GM21576 (cell line): Measurements from ENCODE around the gene F10.
"Not testable (repeated sequence)": the region's sequence is repeated elsewhere in the genome, so short reads cannot be mapped to it uniquely, and the experiment has no call there.

Experiments
- ATAC-seq: cut with Tn5 transposase; IDR thresholded peaks from one replicate; pipeline ENCODE4 v1.9.1; 2021; ENCODE audit warnings: mild to moderate bottlenecking, moderate library complexity; ENCODE audit not compliant: unreplicated experiment

The F10 gene

DNA sequence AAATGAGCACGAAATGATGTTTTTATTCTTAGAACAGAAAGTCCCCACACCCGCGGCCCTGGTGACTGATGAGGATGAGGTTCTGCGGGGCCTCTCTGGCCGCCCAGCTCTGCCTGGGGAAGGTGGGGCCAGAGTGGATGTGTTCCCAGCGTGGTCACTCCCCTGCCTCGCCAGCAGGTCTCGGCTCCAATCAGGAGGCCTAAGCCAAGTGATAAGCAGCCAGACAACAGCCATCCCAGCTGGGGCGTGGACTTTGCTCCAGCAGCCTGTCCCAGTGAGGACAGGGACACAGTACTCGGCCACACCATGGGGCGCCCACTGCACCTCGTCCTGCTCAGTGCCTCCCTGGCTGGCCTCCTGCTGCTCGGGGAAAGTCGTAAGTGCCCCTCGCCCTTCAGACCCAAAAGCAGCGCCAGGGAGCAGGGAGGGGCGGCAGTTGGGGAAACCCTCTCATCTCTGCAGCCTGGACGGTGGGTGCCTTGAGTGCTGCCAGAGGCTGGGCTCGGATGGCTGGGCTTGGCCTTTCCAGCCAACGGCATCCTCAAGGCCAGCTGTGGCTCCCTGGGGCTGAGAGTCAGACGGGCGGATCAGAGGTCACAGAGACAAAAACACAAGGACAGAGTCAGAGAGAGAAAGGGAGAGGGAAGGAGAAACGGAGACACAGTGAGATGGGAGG, at the start of gene F10:
Gene F10, plus strand, starts transcription at position 250 of the 676 bp plus-strand sequence. Its CDS starts 57 bp downstream, at position 307.
- ATAC-seq: no peak

DNA sequence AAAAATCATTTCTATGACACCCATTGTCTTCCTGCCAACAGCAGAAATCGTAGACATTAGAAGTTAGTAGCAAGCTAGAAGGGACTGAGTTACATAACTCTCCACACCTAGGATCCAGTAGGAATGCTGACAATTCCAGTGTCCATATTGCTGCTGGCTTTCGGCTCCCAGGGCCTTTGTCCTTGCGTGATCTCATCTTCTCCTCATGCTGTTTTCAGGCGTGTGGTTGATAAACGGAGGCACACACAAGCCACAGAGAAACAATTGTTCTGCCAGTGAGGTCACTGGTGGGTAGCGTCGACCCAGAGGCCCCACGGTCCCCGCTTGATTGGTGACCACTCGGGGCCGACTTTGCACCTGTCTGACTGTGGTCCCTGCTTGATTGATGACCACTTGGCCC, 48.7 kb upstream of the F10 start:
- ATAC-seq: no peak

DNA sequence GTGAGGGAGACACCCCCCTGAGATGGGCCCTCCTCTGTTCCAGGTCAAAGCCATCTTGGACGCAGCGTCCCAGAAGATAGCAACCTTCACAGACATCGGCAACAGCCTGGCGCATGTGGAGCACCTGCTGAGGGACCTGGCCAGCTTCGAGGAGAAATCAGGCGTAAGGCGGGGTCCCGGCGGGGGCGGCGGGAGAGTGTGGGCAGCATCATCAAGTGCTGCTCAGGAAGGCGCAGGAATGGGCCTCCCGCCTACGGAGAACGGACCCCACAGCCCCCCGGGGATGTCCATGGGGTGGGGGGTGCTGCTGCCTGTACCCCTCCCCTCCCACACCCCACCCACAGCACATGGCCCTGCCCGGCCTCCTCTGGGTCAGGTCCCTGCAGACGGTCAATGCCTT, 48.2 kb upstream of the F10 start:
- ATAC-seq: no peak

DNA sequence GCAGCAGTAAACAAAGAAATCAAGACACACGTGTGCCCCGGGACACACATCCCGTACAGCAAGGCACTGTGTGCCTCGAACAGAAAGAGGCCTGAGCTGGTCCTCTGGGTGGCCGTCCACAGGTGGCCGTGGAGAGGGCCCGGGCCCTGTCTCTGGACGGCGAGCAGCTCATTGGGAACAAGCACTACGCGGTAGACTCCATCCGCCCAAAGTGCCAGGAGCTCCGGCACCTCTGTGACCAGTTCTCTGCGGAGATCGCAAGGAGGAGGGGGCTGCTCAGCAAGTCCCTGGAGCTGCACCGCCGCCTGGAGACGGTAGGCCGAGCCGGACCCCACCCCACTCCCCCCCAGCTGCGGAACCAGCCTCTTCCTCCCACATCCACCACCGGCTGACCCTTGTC, 47.7 kb upstream of the F10 start:
- ATAC-seq: no peak

DNA sequence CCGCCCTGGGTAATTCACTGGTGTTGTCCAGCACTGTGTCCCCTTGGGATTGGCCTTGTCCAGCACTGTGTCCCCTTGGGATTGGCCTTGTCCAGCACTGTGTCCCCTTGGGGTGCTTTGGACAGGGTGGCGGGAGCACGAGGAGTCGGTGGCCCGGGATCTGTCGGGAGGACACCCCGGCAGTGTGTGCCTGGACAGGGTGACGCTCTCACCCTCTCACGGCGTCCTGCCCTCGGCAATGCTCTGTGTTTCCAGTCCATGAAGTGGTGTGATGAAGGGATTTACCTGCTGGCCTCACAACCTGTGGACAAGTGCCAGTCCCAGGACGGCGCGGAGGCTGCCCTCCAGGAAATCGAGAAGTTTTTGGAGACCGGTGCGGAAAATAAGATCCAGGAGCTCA, 46.9 kb upstream of the F10 start:
- ATAC-seq: no peak

DNA sequence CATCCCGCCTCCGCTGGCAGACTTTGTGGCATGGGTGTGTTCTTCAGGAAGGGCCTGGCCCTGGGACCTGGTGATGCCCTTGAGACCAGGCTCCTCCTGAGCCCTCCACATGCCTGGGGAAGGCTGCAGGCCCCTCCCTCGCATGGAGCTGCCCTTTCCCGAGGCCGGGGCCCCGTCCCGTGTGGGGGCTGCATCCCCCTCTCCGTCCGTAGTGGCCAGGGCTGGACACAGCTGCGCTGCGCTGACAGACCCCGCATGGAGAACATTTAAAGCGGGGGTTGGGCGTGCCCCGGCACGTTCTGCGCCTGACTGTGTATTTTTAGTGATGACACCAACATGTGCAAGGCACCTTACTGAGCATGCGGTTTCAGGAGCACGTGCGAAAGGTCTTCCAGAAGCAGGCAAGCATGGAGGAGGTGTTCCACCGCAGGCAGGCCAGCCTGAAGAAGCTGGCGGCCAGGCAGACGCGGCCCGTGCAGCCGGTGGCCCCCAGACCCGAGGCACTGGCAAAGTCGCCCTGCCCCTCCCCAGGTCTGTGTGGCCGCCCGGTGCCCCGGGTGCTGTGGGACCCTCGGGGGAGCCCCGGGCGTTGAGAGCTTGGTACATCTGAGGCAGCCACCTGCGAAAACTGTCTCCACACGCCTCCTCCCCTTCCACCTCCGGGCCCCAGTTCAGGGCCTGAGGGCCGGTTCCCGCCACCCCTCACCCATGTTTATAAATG, 45.8 kb upstream of the F10 start:
- no peak for ATAC-seq

DNA sequence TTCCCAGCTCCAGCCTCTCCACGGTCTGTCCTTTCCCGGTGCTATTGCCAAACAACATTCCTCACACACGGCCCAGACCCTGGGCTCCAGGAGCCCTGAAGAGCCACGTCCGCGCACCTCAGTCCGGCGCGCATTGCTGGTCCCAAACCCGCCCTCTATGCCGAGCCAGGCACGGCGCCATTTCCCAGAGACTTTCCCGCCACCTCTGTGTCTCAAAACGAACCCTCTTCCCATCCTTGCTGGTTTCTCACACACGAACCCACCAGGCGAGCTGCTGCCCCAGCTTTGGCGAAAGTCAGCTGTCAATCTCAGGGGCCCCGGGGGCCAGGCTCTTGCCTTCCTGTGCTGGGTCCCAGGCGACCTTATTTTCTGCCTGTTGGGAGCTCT, 45.0 kb upstream of the F10 start:
- ATAC-seq: no peak

DNA sequence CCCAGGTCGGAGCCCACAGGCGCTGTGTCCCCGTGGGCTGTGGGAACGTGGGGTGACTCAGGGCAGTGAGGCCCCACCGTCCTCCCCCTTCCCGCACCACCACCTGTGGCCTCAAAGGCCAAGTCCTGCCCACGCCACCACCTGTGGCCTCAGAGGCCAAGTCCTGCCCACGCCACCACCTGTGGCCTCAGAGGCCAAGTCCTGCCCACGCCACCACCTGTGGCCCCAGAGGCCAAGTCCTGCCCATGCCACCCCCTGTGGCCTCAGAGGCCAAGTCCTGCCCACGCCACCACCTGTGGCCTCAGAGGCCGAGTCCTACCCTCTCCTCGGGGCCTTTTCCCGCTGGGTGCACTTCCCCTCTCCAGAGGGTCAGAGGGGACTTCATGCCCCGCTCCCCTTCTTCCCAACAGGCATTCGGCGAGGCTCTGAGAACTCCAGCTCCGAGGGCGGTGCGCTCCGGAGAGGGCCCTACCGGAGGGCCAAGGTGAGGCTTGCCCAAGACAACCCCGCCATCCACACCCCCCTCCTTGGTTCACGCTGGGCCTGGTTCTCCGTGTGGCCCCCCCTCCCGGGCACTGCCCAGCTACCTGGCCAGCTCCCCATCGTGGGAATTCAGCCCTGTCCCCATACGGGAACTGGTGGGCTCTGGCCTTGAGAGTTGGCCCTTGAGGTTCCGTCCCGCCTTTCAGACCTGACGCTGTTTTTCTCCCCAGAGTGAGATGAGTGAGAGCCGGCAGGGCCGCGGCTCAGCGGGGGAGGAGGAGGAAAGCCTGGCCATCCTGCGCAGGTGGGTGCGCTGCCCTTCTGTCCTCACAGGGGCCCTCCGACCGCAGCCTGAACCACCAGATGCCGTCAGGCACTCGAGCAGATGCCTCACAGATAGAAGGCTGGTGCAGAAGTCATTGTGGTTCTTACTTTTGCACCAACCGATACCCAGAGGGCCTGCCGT, 44.4 kb upstream of the F10 start:
- ATAC-seq: no peak

DNA sequence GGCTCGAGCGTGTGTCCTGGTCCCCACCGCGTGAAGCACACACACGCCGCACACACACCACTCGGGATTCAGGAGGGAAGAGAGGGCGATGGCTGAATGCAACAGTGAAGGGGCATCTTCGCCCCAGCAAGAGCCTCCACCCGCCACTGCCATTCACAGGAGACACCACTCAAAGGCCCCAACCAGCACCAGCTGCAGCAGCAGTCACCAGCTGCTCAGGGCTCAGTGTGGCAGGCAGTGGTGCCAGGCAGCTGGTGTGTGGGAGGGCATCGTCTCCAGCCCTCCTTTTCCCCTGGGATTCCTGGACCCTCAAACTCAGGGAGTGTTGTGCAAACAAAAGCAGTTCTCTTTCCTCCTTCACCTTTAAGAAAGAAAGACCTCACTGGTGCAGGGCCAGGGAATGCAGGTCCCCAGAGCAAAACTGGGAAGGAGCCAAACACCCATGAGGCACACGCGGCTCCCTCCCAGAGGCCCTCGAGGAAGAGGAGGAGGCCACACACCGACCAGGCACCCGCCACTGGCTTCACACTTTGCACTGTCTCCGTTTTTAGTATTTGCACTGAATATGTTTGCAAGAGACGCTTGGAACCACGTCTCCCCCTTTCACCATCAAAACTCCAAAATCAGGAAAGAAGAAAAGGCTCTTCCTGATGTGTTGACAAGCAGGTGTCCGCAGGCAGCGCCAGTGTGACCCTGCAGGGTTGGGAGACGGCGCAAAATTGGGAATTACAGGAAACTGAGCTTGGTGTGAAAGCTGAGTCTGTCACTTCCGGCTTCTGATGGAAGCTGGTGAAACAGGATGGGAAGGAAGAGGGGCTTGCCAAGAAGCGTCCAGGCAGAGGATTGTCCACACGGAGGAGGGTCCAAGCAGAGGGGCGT, 43.5 kb upstream of the F10 start:
- ATAC-seq: no peak

DNA sequence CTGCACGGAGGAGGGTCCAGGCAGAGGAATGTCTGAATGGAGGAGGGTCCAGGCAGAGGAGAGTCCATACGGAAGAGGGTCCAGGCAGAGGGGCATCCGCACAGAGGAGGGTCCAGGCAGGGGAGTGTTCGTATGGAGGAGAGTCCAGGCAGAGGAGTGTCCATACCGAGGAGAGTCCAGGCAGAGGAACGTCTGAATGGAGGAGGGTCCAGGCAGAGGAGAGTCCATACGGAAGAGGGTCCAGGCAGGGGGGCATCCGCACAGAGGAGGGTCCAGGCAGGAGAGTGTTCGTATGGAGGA, 42.9 kb upstream of the F10 start:
- not testable (repeated sequence) for ATAC-seq

DNA sequence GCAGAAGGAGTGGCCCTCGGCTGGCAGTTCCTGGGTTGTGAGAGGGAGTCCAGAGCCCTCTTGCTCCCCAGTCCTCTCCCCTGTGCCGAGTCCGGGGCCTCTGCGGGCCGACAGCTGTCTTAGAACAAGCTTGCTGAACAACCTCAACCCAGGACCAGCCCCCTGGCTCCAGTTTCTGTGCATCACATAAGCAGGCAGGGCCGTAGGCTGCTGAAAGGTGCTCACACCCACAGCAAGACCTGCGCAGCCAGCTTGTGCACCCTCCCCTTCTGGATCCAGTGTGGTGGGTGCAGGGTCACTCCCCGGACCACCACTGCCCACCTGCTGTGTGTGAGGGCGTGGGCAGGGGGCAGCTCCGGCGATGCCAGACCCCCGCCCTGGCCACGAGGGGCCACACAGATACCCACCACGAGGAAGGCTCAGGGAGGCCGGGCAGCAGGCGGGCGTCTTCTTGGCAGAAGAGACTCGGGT, 42.2 kb upstream of the F10 start:
- no peak for ATAC-seq

DNA sequence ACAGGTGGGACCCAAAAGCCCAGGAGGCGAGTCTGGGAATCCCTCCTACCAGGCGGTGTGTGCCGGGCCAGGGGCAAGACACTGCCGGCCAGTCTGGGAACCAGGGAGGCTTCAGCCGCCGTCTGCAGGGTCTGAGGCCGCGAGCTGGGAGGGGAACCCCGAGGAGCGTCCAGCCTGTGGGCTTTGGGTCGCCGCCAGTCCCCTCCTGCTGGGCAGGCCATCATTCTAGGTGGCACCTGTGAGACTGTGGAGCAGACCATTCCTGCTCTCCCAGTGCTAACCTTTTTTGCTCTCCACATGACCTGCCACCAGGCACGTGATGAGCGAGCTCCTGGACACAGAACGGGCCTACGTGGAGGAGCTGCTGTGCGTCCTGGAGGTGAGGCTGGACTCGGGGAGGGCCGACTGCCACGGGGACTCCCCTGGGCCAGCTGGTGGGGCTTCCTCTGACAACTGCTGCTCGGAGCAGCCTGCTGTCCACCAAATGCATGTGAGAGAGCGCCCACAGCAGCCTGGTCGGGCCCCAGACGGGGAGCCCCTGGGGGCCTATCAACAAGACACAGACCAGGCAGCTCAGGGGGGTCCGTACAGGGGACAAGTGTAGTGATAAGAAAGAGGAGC, 41.6 kb upstream of the F10 start:
- ATAC-seq: no peak

DNA sequence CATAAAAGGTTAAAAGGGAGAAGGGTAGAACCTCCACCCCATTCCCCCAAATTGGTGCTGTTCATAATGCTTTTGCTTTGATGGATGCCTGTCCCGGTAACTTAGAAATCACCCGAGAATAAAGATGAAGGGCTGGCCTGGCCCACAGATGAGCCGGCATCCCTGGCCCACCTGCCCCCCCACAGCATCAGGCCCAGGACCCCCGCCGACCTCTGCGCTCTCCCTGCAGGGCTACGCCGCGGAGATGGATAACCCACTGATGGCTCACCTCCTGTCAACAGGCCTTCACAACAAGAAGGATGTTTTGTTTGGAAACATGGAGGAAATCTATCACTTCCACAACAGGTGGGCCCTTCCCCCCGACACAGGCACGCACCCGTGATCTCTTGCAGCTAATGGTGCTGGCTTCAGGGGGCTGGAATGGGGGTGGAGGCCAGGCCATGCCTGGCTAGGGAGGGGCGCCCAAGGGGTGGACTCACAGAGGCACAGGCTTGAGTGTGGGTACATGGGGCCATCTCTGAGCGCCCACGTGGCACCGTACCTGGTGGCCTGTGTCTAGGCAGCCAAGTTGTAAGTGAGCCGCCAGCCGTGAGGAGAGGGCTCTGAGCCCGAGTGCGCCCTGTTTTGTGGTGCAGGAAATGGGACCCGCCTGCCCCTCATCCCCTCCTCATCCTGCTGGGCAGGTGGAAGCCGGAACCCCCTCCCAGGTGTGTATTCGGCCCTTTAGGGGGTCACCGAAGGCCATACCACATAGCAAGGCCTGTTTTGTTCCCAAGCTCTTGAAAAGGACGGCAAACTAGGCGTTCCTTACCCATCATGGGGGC, 40.2 kb upstream of the F10 start:
- ATAC-seq: no peak

DNA sequence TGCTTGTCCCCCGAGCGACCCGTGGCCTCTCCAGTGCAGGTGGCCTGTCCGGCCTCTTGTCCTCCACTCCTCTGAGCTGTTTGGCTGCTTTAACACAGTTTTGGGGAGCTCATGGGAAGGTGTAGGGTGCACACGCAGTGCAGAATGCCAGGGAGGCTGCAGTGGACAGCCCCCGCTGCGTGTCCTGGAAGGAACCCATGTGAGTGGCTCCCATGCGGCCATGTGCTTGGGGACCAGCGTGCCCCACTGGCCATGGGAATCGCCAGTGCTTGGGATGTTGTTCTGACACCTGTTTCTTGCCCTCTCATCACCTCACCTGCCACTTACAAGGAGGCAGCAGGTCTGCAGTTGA, 39.6 kb upstream of the F10 start:
- no peak for ATAC-seq

DNA sequence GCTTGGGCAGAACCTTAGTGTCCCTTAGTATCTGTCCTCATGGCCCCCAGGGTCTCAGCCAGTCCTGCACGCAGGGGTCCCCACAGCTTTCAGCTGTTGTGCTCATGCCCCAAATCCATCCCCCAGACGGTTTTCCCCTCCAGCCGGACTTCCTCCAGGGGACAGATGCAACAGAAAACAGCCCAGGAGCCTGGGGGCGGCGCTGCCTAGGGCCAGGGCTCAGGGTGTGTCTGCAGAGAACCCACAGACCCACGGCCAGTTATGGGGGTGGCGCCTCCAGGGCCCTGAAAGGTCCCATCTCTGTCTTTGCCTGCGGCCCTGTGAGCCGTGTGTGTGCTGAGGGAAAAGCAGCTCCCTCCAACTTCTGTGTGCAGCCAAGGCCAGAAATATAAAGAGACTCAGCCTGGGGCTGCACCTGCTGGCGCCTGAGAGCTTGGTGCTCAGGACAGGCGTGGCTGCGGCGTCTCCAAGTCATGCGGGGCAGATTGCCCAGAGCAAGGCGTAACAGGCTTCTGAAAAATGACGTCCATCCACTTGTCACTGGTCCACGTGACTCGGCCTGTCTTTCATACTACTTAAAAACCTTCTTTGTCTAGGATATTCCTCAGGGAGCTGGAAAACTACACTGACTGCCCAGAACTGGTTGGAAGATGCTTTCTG, 39.1 kb upstream of the F10 start:
- no peak for ATAC-seq

DNA sequence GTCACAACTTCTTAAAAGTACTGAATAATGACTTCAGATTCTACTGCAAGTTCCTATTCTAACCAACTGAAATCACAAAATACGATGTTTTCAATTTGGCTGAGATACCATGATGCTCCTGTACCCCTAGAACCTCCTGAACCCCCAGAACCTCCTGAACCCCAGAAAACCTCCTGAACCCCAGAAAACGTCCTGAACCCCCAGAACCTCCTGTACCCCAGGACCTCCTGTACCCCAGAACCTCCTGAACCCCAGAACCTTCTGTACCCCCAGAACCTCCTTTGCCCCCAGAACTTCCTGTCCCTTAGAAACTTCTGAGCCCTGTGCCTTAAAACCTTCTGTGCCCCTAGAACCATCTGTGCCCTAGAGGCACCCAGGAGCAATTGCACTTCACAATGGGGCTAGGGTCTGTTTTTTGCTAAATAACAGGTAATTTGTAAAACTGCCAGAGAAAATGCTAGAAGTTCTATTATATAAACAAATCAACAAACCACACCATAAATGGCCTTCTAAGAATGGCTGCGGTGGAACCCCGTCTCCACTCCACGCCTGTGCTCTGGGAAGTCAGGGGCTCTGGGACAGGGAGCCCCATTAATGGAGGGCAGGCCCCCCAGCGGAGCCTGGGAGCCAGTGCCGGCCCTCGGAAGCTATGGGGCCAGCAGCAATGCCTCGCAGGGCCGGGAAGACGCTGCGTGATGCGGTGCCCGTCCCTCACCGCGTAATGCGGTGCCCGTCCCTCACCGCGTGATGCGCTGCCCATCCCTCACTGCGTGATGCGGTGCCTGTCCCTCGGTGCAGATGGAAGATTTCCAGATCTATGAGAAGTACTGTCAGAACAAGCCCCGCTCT, 38.3 kb upstream of the F10 start:
- ATAC-seq: no peak

DNA sequence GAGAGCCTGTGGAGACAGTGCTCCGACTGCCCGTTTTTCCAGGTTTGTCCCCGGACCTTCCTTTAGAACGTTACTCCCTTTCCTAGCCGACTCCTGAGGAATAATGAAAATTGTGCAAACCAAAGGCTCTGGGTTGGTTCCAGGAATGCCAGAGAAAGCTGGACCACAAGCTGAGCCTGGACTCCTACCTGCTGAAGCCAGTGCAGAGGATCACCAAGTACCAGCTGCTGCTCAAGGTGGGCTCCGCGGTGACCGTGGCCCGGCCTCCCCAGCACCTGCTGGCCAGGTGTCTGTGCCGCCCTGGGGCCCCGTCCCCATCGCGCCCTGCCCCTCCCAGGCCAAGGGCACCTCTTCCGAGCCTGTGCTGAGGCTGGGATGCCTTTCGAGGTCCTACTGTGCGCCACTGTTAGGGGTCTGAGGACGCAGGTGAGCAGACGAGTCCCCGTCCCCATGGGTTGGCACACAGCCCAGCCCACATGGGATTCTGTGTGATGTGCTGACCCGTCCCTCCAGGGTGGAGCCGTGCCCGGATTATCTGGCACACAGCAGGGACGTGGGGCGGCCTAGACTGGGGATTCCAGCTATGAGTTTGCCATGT, 37.6 kb upstream of the F10 start:
- no peak for ATAC-seq
